Measurements from ENCODE around the gene DNAH6.
"Not testable (repeated sequence)": the region's sequence is repeated elsewhere in the genome, so short reads cannot be mapped to it uniquely, and the experiment has no call there.

Gene DNAH6

GRCh38 chr2:84771251-84771650 is 255.0 kb downstream of the DNAH6 start:
- in situ Hi-C loops (cut with MboI; ENCODE audit: low sequenced_read_pairs): no loop called here
- Histone ChIP-seq H3K4me3 (no peak overlapping the region), H3K27me3 (ENCODE audit: low read depth) (no peaks in the 10 kb centered on the region), H3K9me3 (no peaks in the 10 kb centered on the region; the same call in 1 of the 2 replicates), H3K36me3 (replicated peaks) (no peaks in the 10 kb centered on the region), H3K4me1 (no peaks in the 10 kb centered on the region)
- DNase-seq (ENCODE audit: low spot score in 2 of 2): no peak

- H3K27me3 ChIP-seq (ENCODE audit: low read depth); in situ Hi-C loops (cut with MboI; ENCODE audit: low sequenced_read_pairs); H3K4me3 ChIP-seq; DNase-seq (ENCODE audit: low spot score in 2 of 2); H3K9me3 ChIP-seq; H3K4me1 ChIP-seq; H3K36me3 ChIP-seq (replicated peaks): not testable (repeated sequence)
Observed at GRCh38 chr2:84773562-84773961, 257.3 kb downstream of the DNAH6 start.

- in situ Hi-C loops (cut with MboI; ENCODE audit: low sequenced_read_pairs): no loop called here
- no peaks in the 10 kb centered on the region for H3K36me3 ChIP-seq (replicated peaks)
- H3K27me3 ChIP-seq (ENCODE audit: low read depth): no peaks in the 10 kb centered on the region
- H3K4me1 ChIP-seq: no peaks in the 10 kb centered on the region
- no peak for DNase-seq (ENCODE audit: low spot score in 2 of 2)
- H3K9me3 ChIP-seq: no peaks in the 10 kb centered on the region; the same call in 1 of the 2 replicates
- H3K4me3 ChIP-seq: no peak overlapping the region
Observed at GRCh38 chr2:84776011-84776410, 259.7 kb downstream of the DNAH6 start.

- DNase-seq (ENCODE audit: low spot score in 2 of 2): no peak
- H3K36me3 ChIP-seq (replicated peaks): no peaks in the 10 kb centered on the region
- H3K4me1 ChIP-seq: no peaks in the 10 kb centered on the region
- H3K27me3 ChIP-seq (ENCODE audit: low read depth): no peaks in the 10 kb centered on the region
- no peak overlapping the region for H3K4me3 ChIP-seq
- H3K9me3 ChIP-seq: no peaks in the 10 kb centered on the region; the same call in 1 of the 2 replicates
- in situ Hi-C loops (cut with MboI; ENCODE audit: low sequenced_read_pairs): no loop called here
Observed at GRCh38 chr2:84778911-84779690, 262.8 kb downstream of the DNAH6 start.

- Histone ChIP-seq H3K27me3 (ENCODE audit: low read depth) (no peaks in the 10 kb centered on the region), H3K9me3 (no peaks in the 10 kb centered on the region; the same call in 1 of the 2 replicates), H3K36me3 (replicated peaks) (no peaks in the 10 kb centered on the region), H3K4me1 (no peaks in the 10 kb centered on the region), H3K4me3 (no peak overlapping the region)
- no peak for DNase-seq (ENCODE audit: low spot score in 2 of 2)
- in situ Hi-C loops (cut with MboI; ENCODE audit: low sequenced_read_pairs): no loop called here
Observed at GRCh38 chr2:84779781-84780180, 263.5 kb downstream of the DNAH6 start.

GRCh38 chr2:84781942-84782716 is 265.8 kb downstream of the DNAH6 start:
- H3K4me1 ChIP-seq: no peaks in the 10 kb centered on the region

GRCh38 chr2:84782717-84783442 is 266.6 kb downstream of the DNAH6 start:
- Histone ChIP-seq H3K27me3 (ENCODE audit: low read depth) (no peaks in the 10 kb centered on the region), H3K36me3 (replicated peaks) (no peaks in the 10 kb centered on the region), H3K9me3 (no peaks in the 10 kb centered on the region), H3K4me3 (no peak overlapping the region), H3K4me1 (no peaks in the 10 kb centered on the region)
- no peak for DNase-seq (ENCODE audit: low spot score in 2 of 2)
- in situ Hi-C loops (cut with MboI; ENCODE audit: low sequenced_read_pairs): no loop called here

More at GRCh38 chr2:84781942-84782716, 265.8 kb downstream of the DNAH6 start:
- no peaks in the 10 kb centered on the region for H3K36me3 ChIP-seq (replicated peaks)
- in situ Hi-C loops (cut with MboI; ENCODE audit: low sequenced_read_pairs): no loop called here
- H3K4me3 ChIP-seq: no peak overlapping the region
- H3K27me3 ChIP-seq (ENCODE audit: low read depth): no peaks in the 10 kb centered on the region
- no peak for DNase-seq (ENCODE audit: low spot score in 2 of 2)
- H3K9me3 ChIP-seq: no peaks in the 10 kb centered on the region

- Histone ChIP-seq H3K9me3 (no peaks in the 10 kb centered on the region), H3K27me3 (ENCODE audit: low read depth) (no peaks in the 10 kb centered on the region), H3K4me3 (no peak overlapping the region), H3K4me1 (no peaks in the 10 kb centered on the region), H3K36me3 (replicated peaks) (no peaks in the 10 kb centered on the region)
- in situ Hi-C loops (cut with MboI; ENCODE audit: low sequenced_read_pairs): no loop called here
- DNase-seq (ENCODE audit: low spot score in 2 of 2): no peak
Observed at GRCh38 chr2:84785950-84786349, 269.7 kb downstream of the DNAH6 start.

- Histone ChIP-seq H3K9me3 (no peaks in the 10 kb centered on the region), H3K4me1 (no peaks in the 10 kb centered on the region), H3K4me3 (no peak overlapping the region), H3K27me3 (ENCODE audit: low read depth) (no peaks in the 10 kb centered on the region), H3K36me3 (replicated peaks) (no peaks in the 10 kb centered on the region)
- no peak for DNase-seq (ENCODE audit: low spot score in 2 of 2)
- in situ Hi-C loops (cut with MboI; ENCODE audit: low sequenced_read_pairs): no loop called here
Observed at GRCh38 chr2:84786601-84787000, 270.3 kb downstream of the DNAH6 start.

GRCh38 chr2:84788027-84788426 is 271.7 kb downstream of the DNAH6 start:
- DNase-seq (ENCODE audit: low spot score in 2 of 2): no peak
- Histone ChIP-seq H3K27me3 (ENCODE audit: low read depth) (no peaks in the 10 kb centered on the region), H3K4me1 (no peaks in the 10 kb centered on the region), H3K9me3 (no peaks in the 10 kb centered on the region), H3K36me3 (replicated peaks) (no peaks in the 10 kb centered on the region), H3K4me3 (no peak overlapping the region)
- in situ Hi-C loops (cut with MboI; ENCODE audit: low sequenced_read_pairs): no loop called here

GRCh38 chr2:84788498-84788897 is 272.2 kb downstream of the DNAH6 start:
- DNase-seq (ENCODE audit: low spot score in 2 of 2): no peak
- H3K36me3 ChIP-seq (replicated peaks): no peaks in the 10 kb centered on the region
- H3K4me1 ChIP-seq: no peaks in the 10 kb centered on the region
- H3K27me3 ChIP-seq (ENCODE audit: low read depth): no peaks in the 10 kb centered on the region
- in situ Hi-C loops (cut with MboI; ENCODE audit: low sequenced_read_pairs): no loop called here
- no peak overlapping the region for H3K4me3 ChIP-seq
- H3K9me3 ChIP-seq: no peaks in the 10 kb centered on the region

- DNase-seq (ENCODE audit: low spot score in 2 of 2): no peak
- H3K36me3 ChIP-seq (replicated peaks): no peaks in the 10 kb centered on the region
- H3K27me3 ChIP-seq (ENCODE audit: low read depth): no peaks in the 10 kb centered on the region
- no peak overlapping the region for H3K4me3 ChIP-seq
- no peaks in the 10 kb centered on the region for H3K4me1 ChIP-seq
- H3K9me3 ChIP-seq: no peaks in the 10 kb centered on the region
- in situ Hi-C loops (cut with MboI; ENCODE audit: low sequenced_read_pairs): no loop called here
Observed at GRCh38 chr2:84792856-84793522, 276.7 kb downstream of the DNAH6 start.

GRCh38 chr2:84793641-84794040 is 277.3 kb downstream of the DNAH6 start:
- DNase-seq (ENCODE audit: low spot score in 2 of 2): no peak
- in situ Hi-C loops (cut with MboI; ENCODE audit: low sequenced_read_pairs): no loop called here
- no peaks in the 10 kb centered on the region for H3K36me3 ChIP-seq (replicated peaks)
- no peaks in the 10 kb centered on the region for H3K4me1 ChIP-seq
- no peaks in the 10 kb centered on the region for H3K27me3 ChIP-seq (ENCODE audit: low read depth)
- H3K4me3 ChIP-seq: no peak overlapping the region
- no peaks in the 10 kb centered on the region for H3K9me3 ChIP-seq

Measured in HAP-1 (cell line).